Transverse colon (tissue), 3 donors: Measurements from ENCODE around the gene MYO3A.

ENCODE experiments used
- CTCF ChIP-seq, 5 experiments: fragments of 200-600 bp in 3 of 5; fragments of 450-650 bp in 2 of 5; sonication (generic) in 3 of 5; IDR thresholded peaks; 1 replicate in 2 of 5; 2 replicates in 3 of 5; pipeline ENCODE4 v1.5.1; 2016 to 2017; ENCODE audit warnings: antibody characterized with exemption in 5 of 5, inconsistent platforms in 3 of 5, mild to moderate bottlenecking in 2 of 5, moderate library complexity in 1 of 5
- POLR2A ChIP-seq: fragments of 450-650 bp; IDR thresholded peaks from one replicate; pipeline ENCODE4 v1.6.1; 2016; ENCODE audit warnings: antibody characterized with exemption, mild to moderate bottlenecking, moderate library complexity

- TF ChIP-seq CTCF (IDR thresholded peaks at IDR 0.05) (no peak), POLR2A (no peak)
These were observed 315.7 kb downstream of the MYO3A start for GRCh38 chr10:26249681-26250080.
